GM10248 (cell line): ENCODE results near the gene CFAP61.

Source experiments
- CTCF ChIA-PET: fragments of 300-600 bp; sonication (Branson Sonifier 250); formaldehyde crosslinking; extraction: SDS; loops from one replicate; lab custom pipeline; 2021; ENCODE audit warnings: antibody characterized with exemption; lab: Yijun Ruan, JAX
- POLR2A ChIA-PET: fragments of 350-650 bp; sonication (Branson Sonifier 250); formaldehyde crosslinking; extraction: SDS; loops from one replicate; lab custom pipeline; 2020; ENCODE audit warnings: antibody characterized with exemption; lab: Yijun Ruan, JAX
- DNase-seq: peaks from one replicate; pipeline ENCODE4 v3.0.0; 2012; ENCODE audit errors: extremely low spot score
- TF ChIP-seq, protein P1 (sequence below): IDR thresholded peaks from 2 replicates; pipeline ENCODE4 v1.5.1; 2012; ENCODE audit warnings: mild to moderate bottlenecking, low read depth; ENCODE audit errors: extremely low read depth, missing control alignments, control extremely low read depth

The CFAP61 gene

DNA sequence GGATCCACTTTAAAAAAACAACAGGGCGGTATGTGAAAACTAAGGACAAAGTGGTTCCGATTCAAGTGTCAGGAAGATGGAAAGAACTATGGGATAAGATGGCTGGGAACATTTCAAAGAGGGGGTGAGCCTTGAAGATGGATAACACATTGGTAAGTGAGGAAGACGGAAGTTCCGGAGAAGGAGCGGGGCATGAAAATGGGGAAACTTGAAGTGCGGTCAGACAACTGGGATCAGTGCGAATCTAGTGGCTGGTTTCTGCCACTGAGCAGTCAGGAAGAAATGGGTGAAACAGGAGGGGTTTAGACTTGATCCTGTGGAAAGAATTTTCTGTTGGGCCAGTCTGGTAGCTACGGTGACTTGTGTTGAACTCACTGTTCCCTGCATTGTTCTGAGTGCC, 34.0 kb upstream of the CFAP61 start:
- DNase-seq: no peak
- CTCF ChIA-PET: interaction anchor here (1.2 to 3.8 kb wide), 6 partner anchors 10 to 325 kb away, joined by 3 to 17 read pairs (median 8); partner anchors contain the start of genes CFAP61 and CRNKL1
- POLR2A ChIA-PET: no interaction called here
- TF ChIP-seq, protein P1, sequence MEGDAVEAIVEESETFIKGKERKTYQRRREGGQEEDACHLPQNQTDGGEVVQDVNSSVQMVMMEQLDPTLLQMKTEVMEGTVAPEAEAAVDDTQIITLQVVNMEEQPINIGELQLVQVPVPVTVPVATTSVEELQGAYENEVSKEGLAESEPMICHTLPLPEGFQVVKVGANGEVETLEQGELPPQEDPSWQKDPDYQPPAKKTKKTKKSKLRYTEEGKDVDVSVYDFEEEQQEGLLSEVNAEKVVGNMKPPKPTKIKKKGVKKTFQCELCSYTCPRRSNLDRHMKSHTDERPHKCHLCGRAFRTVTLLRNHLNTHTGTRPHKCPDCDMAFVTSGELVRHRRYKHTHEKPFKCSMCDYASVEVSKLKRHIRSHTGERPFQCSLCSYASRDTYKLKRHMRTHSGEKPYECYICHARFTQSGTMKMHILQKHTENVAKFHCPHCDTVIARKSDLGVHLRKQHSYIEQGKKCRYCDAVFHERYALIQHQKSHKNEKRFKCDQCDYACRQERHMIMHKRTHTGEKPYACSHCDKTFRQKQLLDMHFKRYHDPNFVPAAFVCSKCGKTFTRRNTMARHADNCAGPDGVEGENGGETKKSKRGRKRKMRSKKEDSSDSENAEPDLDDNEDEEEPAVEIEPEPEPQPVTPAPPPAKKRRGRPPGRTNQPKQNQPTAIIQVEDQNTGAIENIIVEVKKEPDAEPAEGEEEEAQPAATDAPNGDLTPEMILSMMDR: no peak

DNA sequence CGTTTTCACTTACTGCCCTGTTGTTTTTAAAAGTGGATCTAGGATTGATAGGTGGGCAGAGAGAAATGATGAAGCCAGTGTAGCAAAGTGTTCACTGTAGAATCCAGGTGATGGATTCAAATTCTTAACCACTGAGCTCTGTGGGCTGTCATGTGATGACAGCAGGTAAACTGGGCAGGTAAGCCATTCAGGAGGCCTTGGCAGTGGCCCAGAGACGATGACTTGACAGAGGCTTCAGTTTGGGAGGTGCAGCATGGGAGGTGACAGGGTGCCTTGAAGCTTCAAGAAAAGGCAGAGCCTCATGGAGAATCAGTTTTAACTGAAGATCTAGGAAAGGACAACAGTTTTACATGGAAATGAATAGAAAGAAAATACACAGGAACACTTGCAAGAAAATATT, 33.2 kb upstream of the CFAP61 start:
- ChIA-PET POLR2A (no interaction called here), CTCF (no interaction called here)

DNA sequence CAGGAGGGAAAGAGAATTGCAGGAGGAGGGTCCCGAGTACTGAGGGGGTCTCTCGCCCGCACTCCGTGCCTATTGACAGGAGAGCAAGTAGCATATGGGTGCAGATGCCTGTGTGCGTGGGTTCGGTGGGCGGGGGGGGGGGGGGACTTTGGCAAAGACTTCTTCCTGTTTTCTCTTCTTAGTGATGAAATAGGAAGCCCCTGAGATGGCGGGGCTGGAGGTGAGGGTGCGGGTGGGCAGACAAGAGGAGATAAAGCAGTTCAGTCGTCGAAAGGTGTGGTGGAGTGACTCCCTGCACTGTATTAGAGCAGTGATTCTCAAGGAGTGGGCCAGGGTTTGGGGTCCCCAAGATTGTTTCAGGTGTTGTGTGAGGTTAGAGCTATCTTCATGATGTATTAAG, 31.4 kb upstream of the CFAP61 start:
- TF ChIP-seq, protein P1: no peak
- CTCF ChIA-PET: interaction anchor here (2.5 to 2.9 kb wide), 2 partner anchors 12 to 30 kb away, joined by 8 to 12 read pairs; no protein-coding TSS in a partner anchor
- POLR2A ChIA-PET: no interaction called here
- no peak for DNase-seq

More for the DNA sequence above, 33.2 kb upstream of the CFAP61 start:
- no peak for DNase-seq
- TF ChIP-seq, protein P1: no peak

DNA sequence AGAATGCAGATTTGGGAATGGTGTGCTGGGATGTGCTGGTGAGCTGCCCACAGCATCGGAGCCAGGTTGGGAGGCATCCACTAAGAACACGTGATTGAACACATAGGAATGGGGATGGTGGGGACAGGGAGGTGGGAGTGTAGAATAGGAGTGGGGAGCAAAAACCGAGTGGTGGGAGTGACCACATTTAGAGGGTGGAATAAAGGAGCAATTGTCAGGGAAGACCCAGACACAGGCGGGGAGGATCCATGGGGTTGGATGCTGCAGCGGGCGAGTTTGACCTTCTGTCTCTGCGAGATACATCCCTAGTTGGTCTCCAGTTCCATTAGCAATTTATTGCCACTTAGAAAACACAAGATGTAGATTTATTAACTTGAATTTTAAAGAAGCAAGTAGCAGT, 30.5 kb upstream of the CFAP61 start:
- POLR2A ChIA-PET: no interaction called here
- CTCF ChIA-PET: interaction anchor here (2.5 to 2.9 kb wide), 2 partner anchors 11 to 29 kb away, joined by 8 to 12 read pairs; no protein-coding TSS in a partner anchor
- no peak for DNase-seq
- TF ChIP-seq, protein P1: no peak

DNA sequence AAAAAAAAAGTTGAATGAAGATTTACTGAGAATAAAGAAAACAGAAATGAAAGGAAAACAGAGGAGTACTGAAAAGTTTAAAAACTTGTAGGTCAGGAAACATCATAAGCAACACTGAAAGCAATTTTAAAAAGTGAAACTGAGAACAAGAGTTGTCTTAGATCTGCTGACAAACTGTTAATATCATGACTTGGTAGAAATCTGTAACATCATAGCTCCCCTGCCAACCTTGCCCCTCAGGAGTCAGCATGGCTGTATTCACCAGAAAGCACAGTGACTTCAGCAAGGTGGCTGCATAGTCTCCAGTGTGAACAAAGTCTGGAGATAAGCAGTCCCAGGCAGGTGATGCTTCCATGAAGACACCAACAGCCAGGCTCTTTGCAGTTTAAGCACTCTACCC, 29.8 kb upstream of the CFAP61 start:
- TF ChIP-seq, protein P1: no peak
- peak; percentile 48 for DNase-seq
- ChIA-PET CTCF (interaction anchor here (1.3 to 2.9 kb wide), 3 partner anchors 10 to 29 kb away, joined by 4 to 12 read pairs (median 8); no protein-coding TSS in a partner anchor), POLR2A (interaction anchor here (0.7 kb wide), 1 partner anchor 105 kb away, joined by 5 read pairs; no protein-coding TSS in a partner anchor)

DNA sequence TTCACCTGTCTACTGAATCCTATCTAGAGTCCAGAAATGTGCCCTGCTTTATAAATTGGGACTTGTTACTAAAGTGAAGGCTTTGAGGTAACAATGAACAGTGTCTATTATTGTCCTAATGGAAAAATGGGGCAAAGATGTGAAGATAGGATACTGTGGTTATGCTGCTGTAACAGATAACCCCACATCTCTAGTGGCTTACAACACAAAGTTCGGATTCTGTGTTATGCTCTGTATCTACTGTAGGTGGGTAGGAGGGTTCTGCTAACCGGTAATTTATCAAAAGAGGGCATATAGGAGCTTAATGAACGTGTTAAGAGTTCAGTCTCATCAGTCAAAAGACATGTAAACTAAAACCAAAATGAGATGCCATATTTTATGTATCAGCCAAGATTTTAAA, 28.9 kb upstream of the CFAP61 start:
- CTCF ChIA-PET: interaction anchor here (1.3 kb wide), 1 partner anchor 14 kb away, joined by 4 read pairs; no protein-coding TSS in a partner anchor
- DNase-seq: no peak
- TF ChIP-seq, protein P1: no peak
- POLR2A ChIA-PET: no interaction called here

DNA sequence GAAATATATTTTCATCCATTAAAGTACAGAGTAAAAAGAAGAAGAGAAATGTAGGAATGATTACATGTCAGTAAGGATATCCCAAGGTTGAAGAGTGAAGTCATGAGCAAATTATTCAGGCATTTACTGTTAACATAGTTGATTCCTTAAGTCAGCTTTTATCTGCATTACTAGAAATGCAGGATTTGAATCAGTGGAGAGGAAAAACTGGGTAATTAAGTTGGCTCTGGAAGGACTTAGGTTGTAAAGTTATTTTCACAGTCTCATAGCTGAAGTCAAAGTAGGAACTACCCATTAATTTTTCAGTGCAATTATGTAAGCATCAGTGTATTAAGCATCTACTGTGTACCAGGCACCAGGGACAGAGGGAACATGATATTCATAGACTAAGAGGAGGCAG, 27.4 kb upstream of the CFAP61 start:
- ChIA-PET CTCF (no interaction called here), POLR2A (interaction anchor here (0.6 kb wide), 1 partner anchor 72 kb away, joined by 3 read pairs; no protein-coding TSS in a partner anchor)
- no peak for DNase-seq
- TF ChIP-seq, protein P1: no peak
